Measurements from ENCODE around the gene LHCGR.
"Not testable (repeated sequence)": the region's sequence is repeated elsewhere in the genome, so short reads cannot be mapped to it uniquely, and the experiment has no call there.

Gene LHCGR

GRCh38 chr2:48707466-48707865, 48.1 kb downstream of the LHCGR start:
- no peak for DNase-seq

- DNase-seq = not testable (repeated sequence)
Observed at GRCh38 chr2:48703621-48704020, 51.9 kb downstream of the LHCGR start.

GRCh38 chr2:48699348-48699930, 56.1 kb downstream of the LHCGR start:
- no peak for DNase-seq

- no peak for DNase-seq
Observed at GRCh38 chr2:48696881-48697280, 58.6 kb downstream of the LHCGR start.

GRCh38 chr2:48695991-48696390, 59.5 kb downstream of the LHCGR start:
- no peak for DNase-seq

- DNase-seq = no peak
Observed at GRCh38 chr2:48694149-48694548, 61.4 kb downstream of the LHCGR start.

GRCh38 chr2:48693645-48694044, 61.9 kb downstream of the LHCGR start:
- no peak for DNase-seq

GRCh38 chr2:48693066-48693465, 62.5 kb downstream of the LHCGR start:
- DNase-seq = no peak

GRCh38 chr2:48691935-48692691, 63.4 kb downstream of the LHCGR start:
- no peak for DNase-seq

- DNase-seq = peak in 1 of 3 donors; percentile 1
Observed at GRCh38 chr2:48685126-48685525, 70.4 kb downstream of the LHCGR start.

GRCh38 chr2:48677450-48677849, 78.1 kb downstream of the LHCGR start:
- DNase-seq = no peak

GRCh38 chr2:48674933-48675332, 80.6 kb downstream of the LHCGR start:
- no peak for DNase-seq

- no peak for DNase-seq
Observed at GRCh38 chr2:48673581-48673980, 81.9 kb downstream of the LHCGR start.

GRCh38 chr2:48668992-48669391, 86.5 kb downstream of the LHCGR start:
- no peak for DNase-seq

- DNase-seq = peak in 1 of 3 donors; percentile 1
Observed at GRCh38 chr2:48651158-48651790, 104.2 kb downstream of the LHCGR start.

GRCh38 chr2:48638261-48638660, 117.3 kb downstream of the LHCGR start:
- no peak for DNase-seq

Data from suppressor macrophage treated with lipopolysaccharide for 1 hour (primary cell).